ENCODE results near the gene ZNF487. TPM values are rescaled to one million over a fixed set of nuclear protein-coding genes. Genes with fewer than 3 reads are reported as not detected.
"Not testable (repeated sequence)": the region's sequence is repeated elsewhere in the genome, so short reads cannot be mapped to it uniquely, and the experiment has no call there.

Gene ZNF487
- total and polyA plus RNA-seq, 4 donors, result 5.2 to 9.4 (median 7.9) TPM

- no peaks in the 10 kb centered on the region for H3K4me1 ChIP-seq (ENCODE audit: control insufficient read depth in 1 of 2, insufficient read depth in 2 of 2, low read length in 2 of 2)
- peak overlapping the region; percentile 6 to 12 for H3K4me3 ChIP-seq (ENCODE audit: low read length in 2 of 2)
- H3K36me3 ChIP-seq (ENCODE audit: control insufficient read depth in 1 of 2, insufficient read depth in 2 of 2, low read length in 1 of 2), result no peaks in the 10 kb centered on the region
- no peaks in the 10 kb centered on the region for H3K9me3 ChIP-seq (ENCODE audit: control insufficient read depth, low read length)
- WGBS, 2 donors, result 0 to 1% methylated on average over 60 to 63 of the region's 63 CpGs
- peak overlapping the region; percentile 57 to 90 for H3K27ac ChIP-seq (ENCODE audit: low read depth in 1 of 2, low read length in 2 of 2)
- DNase-seq (peak; percentile 94 to 95), ATAC-seq (ENCODE audit: low FRiP score) (peak; percentile 99)
- H3K27me3 ChIP-seq (ENCODE audit: control insufficient read depth in 1 of 2, insufficient read depth in 2 of 2, low read length in 1 of 2), result no peaks in the 10 kb centered on the region
- intact Hi-C loops (cut with DNase I), result loop anchor here in 1 of 2 donors (1.0 to 2.0 kb wide), 2 partner anchors 11 to 16 kb away; partner anchors contain the start of genes HNRNPF and ZNF487
Measured at GRCh38 chr10:43420369-43421200, 16.3 kb upstream of the ZNF487 start.

DNA sequence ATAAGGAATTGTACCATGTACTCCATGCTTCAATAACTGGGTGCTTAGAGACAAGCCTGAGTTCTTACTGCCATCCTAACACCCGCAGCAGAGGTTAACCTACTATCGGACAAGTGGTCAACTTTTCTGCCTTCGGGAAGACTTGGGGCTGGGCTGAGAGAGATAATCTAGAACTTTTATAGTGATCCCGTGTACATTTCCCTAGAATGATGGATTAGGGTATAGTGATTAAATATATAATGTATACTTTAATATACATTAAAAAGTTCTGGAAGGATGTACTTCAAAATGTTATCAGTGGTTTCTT lies 15.8 kb upstream of the ZNF487 start:
- no peaks in the 10 kb centered on the region for H3K4me1 ChIP-seq (ENCODE audit: control insufficient read depth in 1 of 2, insufficient read depth in 2 of 2, low read length in 2 of 2)
- 8 to 16% methylated on average over 4 of the region's 4 CpGs for WGBS, 2 donors

GRCh38 chr10:43421519-43421918 lies 15.4 kb upstream of the ZNF487 start:
- Histone ChIP-seq H3K4me1 (ENCODE audit: control insufficient read depth in 1 of 2, insufficient read depth in 2 of 2, low read length in 2 of 2) (no peaks in the 10 kb centered on the region), H3K27me3 (ENCODE audit: control insufficient read depth in 1 of 2, insufficient read depth in 2 of 2, low read length in 1 of 2) (no peaks in the 10 kb centered on the region), H3K4me3 (ENCODE audit: low read length in 2 of 2) (peak overlapping the region in 1 of 2 donors; percentile 6), H3K27ac (ENCODE audit: low read depth in 1 of 2, low read length in 2 of 2) (no peak overlapping the region), H3K36me3 (ENCODE audit: control insufficient read depth in 1 of 2, insufficient read depth in 2 of 2, low read length in 1 of 2) (no peaks in the 10 kb centered on the region), H3K9me3 (ENCODE audit: control insufficient read depth, low read length) (no peaks in the 10 kb centered on the region)
- peak in 1 of 2 donors; percentile 24 for DNase-seq
- no peak for ATAC-seq (ENCODE audit: low FRiP score)
- intact Hi-C loops (cut with DNase I), result loop anchor here in 1 of 2 donors (2.0 kb wide), 1 partner anchor 15 kb away; the partner anchor contains the start of gene ZNF487
- WGBS, 2 donors, result 89% methylated on average over 6 of the region's 6 CpGs

More for the DNA sequence above, 15.8 kb upstream of the ZNF487 start:
- intact Hi-C loops (cut with DNase I), result loop anchor here in 1 of 2 donors (2.0 kb wide), 1 partner anchor 16 kb away; the partner anchor contains the start of gene ZNF487
- DNase-seq, result no peak
- Histone ChIP-seq H3K36me3 (ENCODE audit: control insufficient read depth in 1 of 2, insufficient read depth in 2 of 2, low read length in 1 of 2) (no peaks in the 10 kb centered on the region), H3K4me3 (ENCODE audit: low read length in 2 of 2) (peak overlapping the region in 1 of 2 donors; percentile 6), H3K27ac (ENCODE audit: low read depth in 1 of 2, low read length in 2 of 2) (peak overlapping the region; percentile 5 to 90), H3K9me3 (ENCODE audit: control insufficient read depth, low read length) (no peaks in the 10 kb centered on the region), H3K27me3 (ENCODE audit: control insufficient read depth in 1 of 2, insufficient read depth in 2 of 2, low read length in 1 of 2) (no peaks in the 10 kb centered on the region)
- no peak for ATAC-seq (ENCODE audit: low FRiP score)

DNA sequence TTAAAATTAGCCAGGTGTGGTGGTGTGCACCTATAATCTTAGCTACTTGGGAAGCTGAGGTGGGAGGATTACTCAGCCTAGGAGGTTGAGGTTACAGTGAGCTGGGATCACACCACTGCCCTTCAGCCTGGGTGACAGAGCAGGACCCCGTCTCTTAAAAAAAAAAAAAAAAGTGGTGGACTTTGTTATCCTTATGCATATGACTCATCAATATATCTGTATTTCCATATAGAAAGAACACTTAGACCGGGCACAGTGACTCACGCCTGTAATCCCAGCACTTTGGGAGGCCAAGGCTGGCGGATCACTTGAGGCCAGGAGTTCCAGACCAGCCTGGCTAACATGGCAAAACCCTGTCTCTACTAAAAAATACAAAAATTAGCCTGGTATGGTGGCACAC lies 15.0 kb upstream of the ZNF487 start:
- 96 to 99% methylated on average over 4 of the region's 4 CpGs for WGBS, 2 donors

GRCh38 chr10:43424416-43424815 lies 12.5 kb upstream of the ZNF487 start:
- intact Hi-C loops (cut with DNase I), result no loop called here
- no peak overlapping the region for H3K4me3 ChIP-seq (ENCODE audit: low read length in 2 of 2)
- no peak overlapping the region for H3K27ac ChIP-seq (ENCODE audit: low read depth in 1 of 2, low read length in 2 of 2)
- ATAC-seq (ENCODE audit: low FRiP score) (no peak), DNase-seq (peak in 1 of 2 donors; percentile 1)
- H3K27me3 ChIP-seq (ENCODE audit: control insufficient read depth in 1 of 2, insufficient read depth in 2 of 2, low read length in 1 of 2), result no peaks in the 10 kb centered on the region
- no peaks in the 10 kb centered on the region for H3K4me1 ChIP-seq (ENCODE audit: control insufficient read depth in 1 of 2, insufficient read depth in 2 of 2, low read length in 2 of 2)
- 92 to 94% methylated on average over 6 of the region's 6 CpGs for WGBS, 2 donors
- H3K36me3 ChIP-seq (ENCODE audit: control insufficient read depth in 1 of 2, insufficient read depth in 2 of 2, low read length in 1 of 2), result no peaks in the 10 kb centered on the region
- no peaks in the 10 kb centered on the region for H3K9me3 ChIP-seq (ENCODE audit: control insufficient read depth, low read length)

More for the DNA sequence above, 15.0 kb upstream of the ZNF487 start:
- DNase-seq; H3K4me3 ChIP-seq (ENCODE audit: low read length in 2 of 2); H3K27me3 ChIP-seq (ENCODE audit: control insufficient read depth in 1 of 2, insufficient read depth in 2 of 2, low read length in 1 of 2); H3K9me3 ChIP-seq (ENCODE audit: control insufficient read depth, low read length); H3K4me1 ChIP-seq (ENCODE audit: control insufficient read depth in 1 of 2, insufficient read depth in 2 of 2, low read length in 2 of 2); H3K27ac ChIP-seq (ENCODE audit: low read depth in 1 of 2, low read length in 2 of 2); ATAC-seq (ENCODE audit: low FRiP score); H3K36me3 ChIP-seq (ENCODE audit: control insufficient read depth in 1 of 2, insufficient read depth in 2 of 2, low read length in 1 of 2): not testable (repeated sequence)
- intact Hi-C loops (cut with DNase I), result loop anchor here in 1 of 2 donors (2.0 kb wide), 1 partner anchor 15 kb away; the partner anchor contains the start of gene ZNF487

- H3K4me1 ChIP-seq (ENCODE audit: control insufficient read depth in 1 of 2, insufficient read depth in 2 of 2, low read length in 2 of 2); H3K4me3 ChIP-seq (ENCODE audit: low read length in 2 of 2); H3K9me3 ChIP-seq (ENCODE audit: control insufficient read depth, low read length); H3K36me3 ChIP-seq (ENCODE audit: control insufficient read depth in 1 of 2, insufficient read depth in 2 of 2, low read length in 1 of 2); H3K27ac ChIP-seq (ENCODE audit: low read depth in 1 of 2, low read length in 2 of 2); H3K27me3 ChIP-seq (ENCODE audit: control insufficient read depth in 1 of 2, insufficient read depth in 2 of 2, low read length in 1 of 2); intact Hi-C loops (cut with DNase I); ATAC-seq (ENCODE audit: low FRiP score): not testable (repeated sequence)
- 95 to 96% methylated on average over 12 of the region's 12 CpGs for WGBS, 2 donors
- DNase-seq, result peak in 1 of 2 donors; percentile 12
Measured at GRCh38 chr10:43426476-43426875, 10.4 kb upstream of the ZNF487 start.

- no peak overlapping the region for H3K4me3 ChIP-seq (ENCODE audit: low read length in 2 of 2)
- 86 to 88% methylated on average over 12 of the region's 12 CpGs for WGBS, 2 donors
- DNase-seq, result peak in 1 of 2 donors; percentile 22
Measured at GRCh38 chr10:43427166-43427825, 9.6 kb upstream of the ZNF487 start.

GRCh38 chr10:43430926-43431663 lies 5.8 kb upstream of the ZNF487 start:
- ATAC-seq (ENCODE audit: low FRiP score) (no peak), DNase-seq (peak in 1 of 2 donors; percentile 11)
- Histone ChIP-seq H3K4me1 (ENCODE audit: control insufficient read depth in 1 of 2, insufficient read depth in 2 of 2, low read length in 2 of 2) (no peaks in the 10 kb centered on the region), H3K27me3 (ENCODE audit: control insufficient read depth in 1 of 2, insufficient read depth in 2 of 2, low read length in 1 of 2) (no peaks in the 10 kb centered on the region), H3K9me3 (ENCODE audit: control insufficient read depth, low read length) (no peaks in the 10 kb centered on the region), H3K27ac (ENCODE audit: low read depth in 1 of 2, low read length in 2 of 2) (no peak overlapping the region), H3K36me3 (ENCODE audit: control insufficient read depth in 1 of 2, insufficient read depth in 2 of 2, low read length in 1 of 2) (no peaks in the 10 kb centered on the region), H3K4me3 (ENCODE audit: low read length in 2 of 2) (no peak overlapping the region)
- intact Hi-C loops (cut with DNase I), result no loop called here
- WGBS, 2 donors, result 86 to 90% methylated on average over 8 of the region's 8 CpGs

More at GRCh38 chr10:43427166-43427825, 9.6 kb upstream of the ZNF487 start:
- Histone ChIP-seq H3K27ac (ENCODE audit: low read depth in 1 of 2, low read length in 2 of 2) (no peak overlapping the region), H3K9me3 (ENCODE audit: control insufficient read depth, low read length) (no peaks in the 10 kb centered on the region), H3K36me3 (ENCODE audit: control insufficient read depth in 1 of 2, insufficient read depth in 2 of 2, low read length in 1 of 2) (no peaks in the 10 kb centered on the region), H3K4me1 (ENCODE audit: control insufficient read depth in 1 of 2, insufficient read depth in 2 of 2, low read length in 2 of 2) (no peaks in the 10 kb centered on the region), H3K27me3 (ENCODE audit: control insufficient read depth in 1 of 2, insufficient read depth in 2 of 2, low read length in 1 of 2) (no peaks in the 10 kb centered on the region)
- ATAC-seq (ENCODE audit: low FRiP score), result no peak
- intact Hi-C loops (cut with DNase I), result no loop called here
